ENCODE data around the gene CALHM3.

GRCh38 chr10:103433858-103434257 is 45.2 kb downstream of the CALHM3 start:
- no peak for TF ChIP-seq CTCF (IDR thresholded peaks at IDR 0.05)
- TF ChIP-seq POLR2A (IDR thresholded peaks at IDR 0.05) = no peak
